ENCODE measurements around the gene PYCARD. TPM values are rescaled to one million over a fixed set of nuclear protein-coding genes. Genes with fewer than 3 reads are reported as not detected.

Gene PYCARD
- total and polyA plus RNA-seq, 2 experiments from 2014 or later = 53.1 to 54.0 TPM

DNA sequence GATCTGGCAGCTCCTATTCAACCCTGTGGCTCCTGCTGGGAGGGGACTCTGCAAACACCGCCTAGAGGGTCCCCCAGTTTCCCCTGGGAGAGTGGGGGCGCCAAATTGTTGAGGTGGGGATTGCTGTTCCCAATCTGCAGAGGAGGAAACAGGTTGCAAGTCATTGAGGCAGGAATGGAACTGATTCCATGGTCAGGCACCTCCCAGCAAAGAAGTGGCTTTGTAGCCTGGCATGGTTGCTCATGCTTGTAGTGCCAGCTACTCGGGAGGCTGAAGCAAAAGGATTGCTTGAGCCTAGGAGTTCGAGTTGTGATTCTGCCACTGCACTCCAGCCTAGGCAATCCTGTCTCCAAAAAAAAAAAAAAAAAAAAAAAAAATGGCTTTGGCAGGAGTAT lies 14.6 kb upstream of the PYCARD start:
- Mint-ChIP-seq H3K27me3 (ENCODE audit: insufficient read depth, low read depth, poor library complexity) (peaks cover 50% of the 10 kb centered on the region), H3K27ac (no peak overlapping the region), H3K4me1 (peaks cover 29% of the 10 kb centered on the region), H3K9me3 (no peaks in the 10 kb centered on the region; the same call in 1 of the 3 replicates), H3K4me3 (peak overlapping the region; percentile 70), H3K36me3 (ENCODE audit: low read depth) (no peaks in the 10 kb centered on the region; the same call in 2 of the 3 replicates)
- TF ChIP-seq STAT1 (IDR thresholded peaks at IDR 0.05; ENCODE audit: unreplicated experiment) (no peak), NANOG (IDR thresholded peaks at IDR 0.05; ENCODE audit: borderline replicate concordance) (no peak), POLR2AphosphoS5 (IDR thresholded peaks at IDR 0.05; ENCODE audit: low read depth) (no peak)
- TF ChIP-seq, protein P1, sequence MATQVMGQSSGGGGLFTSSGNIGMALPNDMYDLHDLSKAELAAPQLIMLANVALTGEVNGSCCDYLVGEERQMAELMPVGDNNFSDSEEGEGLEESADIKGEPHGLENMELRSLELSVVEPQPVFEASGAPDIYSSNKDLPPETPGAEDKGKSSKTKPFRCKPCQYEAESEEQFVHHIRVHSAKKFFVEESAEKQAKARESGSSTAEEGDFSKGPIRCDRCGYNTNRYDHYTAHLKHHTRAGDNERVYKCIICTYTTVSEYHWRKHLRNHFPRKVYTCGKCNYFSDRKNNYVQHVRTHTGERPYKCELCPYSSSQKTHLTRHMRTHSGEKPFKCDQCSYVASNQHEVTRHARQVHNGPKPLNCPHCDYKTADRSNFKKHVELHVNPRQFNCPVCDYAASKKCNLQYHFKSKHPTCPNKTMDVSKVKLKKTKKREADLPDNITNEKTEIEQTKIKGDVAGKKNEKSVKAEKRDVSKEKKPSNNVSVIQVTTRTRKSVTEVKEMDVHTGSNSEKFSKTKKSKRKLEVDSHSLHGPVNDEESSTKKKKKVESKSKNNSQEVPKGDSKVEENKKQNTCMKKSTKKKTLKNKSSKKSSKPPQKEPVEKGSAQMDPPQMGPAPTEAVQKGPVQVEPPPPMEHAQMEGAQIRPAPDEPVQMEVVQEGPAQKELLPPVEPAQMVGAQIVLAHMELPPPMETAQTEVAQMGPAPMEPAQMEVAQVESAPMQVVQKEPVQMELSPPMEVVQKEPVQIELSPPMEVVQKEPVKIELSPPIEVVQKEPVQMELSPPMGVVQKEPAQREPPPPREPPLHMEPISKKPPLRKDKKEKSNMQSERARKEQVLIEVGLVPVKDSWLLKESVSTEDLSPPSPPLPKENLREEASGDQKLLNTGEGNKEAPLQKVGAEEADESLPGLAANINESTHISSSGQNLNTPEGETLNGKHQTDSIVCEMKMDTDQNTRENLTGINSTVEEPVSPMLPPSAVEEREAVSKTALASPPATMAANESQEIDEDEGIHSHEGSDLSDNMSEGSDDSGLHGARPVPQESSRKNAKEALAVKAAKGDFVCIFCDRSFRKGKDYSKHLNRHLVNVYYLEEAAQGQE (IDR thresholded peaks at IDR 0.05; ENCODE audit: unreplicated experiment) = no peak
- Histone ChIP-seq H3K27me3 (ENCODE audit: insufficient read depth) (peaks cover 45% of the 10 kb centered on the region), H4K20me1 (replicated peaks; ENCODE audit: insufficient read depth) (no peaks in the 10 kb centered on the region), H3K4me2 (peak overlapping the region; percentile 93), H3K4me3 (peak overlapping the region; percentile 77), H2AFZ (peak overlapping the region; percentile 96), H3K27ac (ENCODE audit: low read depth) (no peak overlapping the region), H3K36me3 (ENCODE audit: insufficient read depth) (no peaks in the 10 kb centered on the region), H3K79me2 (replicated peaks; ENCODE audit: insufficient read depth) (no peaks in the 10 kb centered on the region), H3F3A (replicated peaks; ENCODE audit: low read depth) (no peaks in the 10 kb centered on the region), H3K9me2 (ENCODE audit: insufficient read depth) (no peaks in the 10 kb centered on the region), H3K4me1 (ENCODE audit: insufficient read depth) (peaks cover 15% of the 10 kb centered on the region)
- DNase-seq (ENCODE audit: low spot score) (no peak), ATAC-seq (no peak)

DNA sequence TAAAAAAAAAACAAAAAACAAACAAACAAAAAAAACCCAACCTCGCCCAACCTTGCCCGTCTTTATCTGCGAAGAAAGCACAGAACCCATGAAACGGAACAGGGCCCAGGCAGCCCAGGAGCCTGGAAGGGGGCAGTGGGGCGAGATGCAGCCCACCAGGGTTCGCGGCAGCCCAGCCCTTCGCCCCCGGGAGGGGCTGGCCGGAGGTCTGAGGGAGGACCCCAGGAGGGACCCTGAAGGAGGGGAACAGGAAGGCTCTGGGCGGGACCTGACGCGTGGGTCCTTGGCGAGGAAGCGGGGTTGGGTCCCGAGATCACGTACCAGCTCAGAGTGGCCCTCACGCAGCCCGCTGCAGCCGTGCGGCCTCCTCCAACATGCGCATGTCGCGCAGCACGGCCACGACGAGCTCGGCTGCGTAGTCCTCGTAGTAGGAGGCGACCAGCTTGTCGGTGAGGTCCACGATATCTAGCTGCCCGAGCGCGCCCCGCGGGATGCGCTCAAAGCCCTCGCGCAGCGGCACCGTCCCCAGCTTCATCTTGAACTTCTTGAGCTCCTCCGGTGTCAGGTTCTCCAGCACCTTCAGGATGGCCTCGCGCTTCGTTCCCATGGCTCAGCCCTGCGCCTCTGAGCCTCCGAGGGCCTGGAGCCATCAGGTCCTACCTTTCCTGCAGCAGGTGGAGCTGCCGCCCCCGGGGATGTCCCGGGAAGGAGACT lies 14.0 kb upstream of the PYCARD start, which contains the start of gene PYDC1:
Gene PYDC1 (minus strand): TSS at position 714 of the 714 bp plus-strand sequence. CDS start 107 bp downstream, at position 607.
- Histone ChIP-seq H3K4me2 (peak within 1 kb of the TSS; percentile 93), H3K4me3 (peak within 1 kb of the TSS; percentile 77), H2AFZ (peak within 1 kb of the TSS; percentile 96), H3K4me1 (ENCODE audit: insufficient read depth) (peaks cover 15% of the 10 kb centered on the region), H3K36me3 (ENCODE audit: insufficient read depth) (no peaks in the 10 kb centered on the region), H3F3A (replicated peaks; ENCODE audit: low read depth) (no peaks in the 10 kb centered on the region), H3K79me2 (replicated peaks; ENCODE audit: insufficient read depth) (no peaks in the 10 kb centered on the region), H4K20me1 (replicated peaks; ENCODE audit: insufficient read depth) (no peaks in the 10 kb centered on the region), H3K27me3 (ENCODE audit: insufficient read depth) (peaks cover 45% of the 10 kb centered on the region), H3K27ac (ENCODE audit: low read depth) (no peak within 1 kb of the TSS), H3K9me2 (ENCODE audit: insufficient read depth) (no peaks in the 10 kb centered on the region)
- ATAC-seq (peak; percentile 12), DNase-seq (ENCODE audit: low spot score) (peak; percentile 73)
- Mint-ChIP-seq H3K9me3 (no peaks in the 10 kb centered on the region; the same call in 1 of the 3 replicates), H3K4me3 (peak within 1 kb of the TSS; percentile 75), H3K36me3 (ENCODE audit: low read depth) (no peaks in the 10 kb centered on the region; the same call in 2 of the 3 replicates), H3K4me1 (peaks cover 29% of the 10 kb centered on the region), H3K27ac (no peak within 1 kb of the TSS), H3K27me3 (ENCODE audit: insufficient read depth, low read depth, poor library complexity) (peaks cover 50% of the 10 kb centered on the region)
- TF ChIP-seq ZNF114 (CRISPR knock-in tag; IDR thresholded peaks at IDR 0.05) (no peak), ZNF331 (CRISPR knock-in tag; IDR thresholded peaks at IDR 0.05; ENCODE audit: low read depth) (no peak)
- TF ChIP-seq, protein P2, sequence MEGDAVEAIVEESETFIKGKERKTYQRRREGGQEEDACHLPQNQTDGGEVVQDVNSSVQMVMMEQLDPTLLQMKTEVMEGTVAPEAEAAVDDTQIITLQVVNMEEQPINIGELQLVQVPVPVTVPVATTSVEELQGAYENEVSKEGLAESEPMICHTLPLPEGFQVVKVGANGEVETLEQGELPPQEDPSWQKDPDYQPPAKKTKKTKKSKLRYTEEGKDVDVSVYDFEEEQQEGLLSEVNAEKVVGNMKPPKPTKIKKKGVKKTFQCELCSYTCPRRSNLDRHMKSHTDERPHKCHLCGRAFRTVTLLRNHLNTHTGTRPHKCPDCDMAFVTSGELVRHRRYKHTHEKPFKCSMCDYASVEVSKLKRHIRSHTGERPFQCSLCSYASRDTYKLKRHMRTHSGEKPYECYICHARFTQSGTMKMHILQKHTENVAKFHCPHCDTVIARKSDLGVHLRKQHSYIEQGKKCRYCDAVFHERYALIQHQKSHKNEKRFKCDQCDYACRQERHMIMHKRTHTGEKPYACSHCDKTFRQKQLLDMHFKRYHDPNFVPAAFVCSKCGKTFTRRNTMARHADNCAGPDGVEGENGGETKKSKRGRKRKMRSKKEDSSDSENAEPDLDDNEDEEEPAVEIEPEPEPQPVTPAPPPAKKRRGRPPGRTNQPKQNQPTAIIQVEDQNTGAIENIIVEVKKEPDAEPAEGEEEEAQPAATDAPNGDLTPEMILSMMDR (conservative IDR thresholded peaks at IDR 0.05; ENCODE audit: low read depth in 2 of 2) = peak in 1 of 2 experiments; percentile 42; a peak in 2 of 4 replicates

Data from GM23338 (cell line).